ENCODE data around the gene GRK6. TPM values are rescaled to one million over a fixed set of nuclear protein-coding genes. Genes with fewer than 3 reads are reported as not detected.
"Not testable (repeated sequence)": the region's sequence is repeated elsewhere in the genome, so short reads cannot be mapped to it uniquely, and the experiment has no call there.

Gene GRK6
- polyA plus RNA-seq, 1 experiment, result 37.7 TPM

DNA sequence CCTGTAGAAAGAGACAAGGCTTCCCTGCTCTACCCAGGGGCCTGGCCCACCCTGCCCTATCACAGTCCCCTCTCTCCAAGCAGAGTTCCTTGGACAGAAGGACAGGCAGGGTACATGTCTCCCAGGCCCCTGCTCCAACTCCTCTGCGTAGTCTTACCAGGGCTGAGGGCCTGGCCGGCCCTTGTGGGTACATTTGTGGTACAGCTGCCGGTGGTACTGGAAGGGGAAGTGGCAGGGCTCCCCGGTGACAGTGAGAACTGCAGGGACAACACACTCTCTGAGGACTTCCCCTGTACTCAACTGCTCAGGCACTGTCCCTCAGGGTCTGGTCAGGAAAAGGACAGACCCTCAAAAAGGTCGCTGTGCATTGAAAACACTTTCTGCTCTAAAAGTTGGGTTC lies 20.7 kb upstream of the GRK6 start:
- CTCF ChIA-PET, result interaction anchor here (1.7 to 10.0 kb wide), 7 partner anchors 11 to 293 kb away, joined by 7 to 352 read pairs (median 61); partner anchors contain the start of gene PRR7
- no peak for DNase-seq (ENCODE audit: low read depth)
- Histone ChIP-seq H3K4me3 (ENCODE audit: low read depth, low read length) (no peak overlapping the region), H3K27me3 (ENCODE audit: control insufficient read depth, insufficient read depth, low read length) (peaks cover 18% of the 10 kb centered on the region), H3K36me3 (ENCODE audit: control insufficient read depth, insufficient read depth, low read length) (no peaks in the 10 kb centered on the region)
- POLR2A ChIA-PET, result no interaction called here
- TF ChIP-seq, protein P1, sequence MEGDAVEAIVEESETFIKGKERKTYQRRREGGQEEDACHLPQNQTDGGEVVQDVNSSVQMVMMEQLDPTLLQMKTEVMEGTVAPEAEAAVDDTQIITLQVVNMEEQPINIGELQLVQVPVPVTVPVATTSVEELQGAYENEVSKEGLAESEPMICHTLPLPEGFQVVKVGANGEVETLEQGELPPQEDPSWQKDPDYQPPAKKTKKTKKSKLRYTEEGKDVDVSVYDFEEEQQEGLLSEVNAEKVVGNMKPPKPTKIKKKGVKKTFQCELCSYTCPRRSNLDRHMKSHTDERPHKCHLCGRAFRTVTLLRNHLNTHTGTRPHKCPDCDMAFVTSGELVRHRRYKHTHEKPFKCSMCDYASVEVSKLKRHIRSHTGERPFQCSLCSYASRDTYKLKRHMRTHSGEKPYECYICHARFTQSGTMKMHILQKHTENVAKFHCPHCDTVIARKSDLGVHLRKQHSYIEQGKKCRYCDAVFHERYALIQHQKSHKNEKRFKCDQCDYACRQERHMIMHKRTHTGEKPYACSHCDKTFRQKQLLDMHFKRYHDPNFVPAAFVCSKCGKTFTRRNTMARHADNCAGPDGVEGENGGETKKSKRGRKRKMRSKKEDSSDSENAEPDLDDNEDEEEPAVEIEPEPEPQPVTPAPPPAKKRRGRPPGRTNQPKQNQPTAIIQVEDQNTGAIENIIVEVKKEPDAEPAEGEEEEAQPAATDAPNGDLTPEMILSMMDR (IDR thresholded peaks at IDR 0.05; ENCODE audit: insufficient read depth, low read depth, low read length), result no peak

DNA sequence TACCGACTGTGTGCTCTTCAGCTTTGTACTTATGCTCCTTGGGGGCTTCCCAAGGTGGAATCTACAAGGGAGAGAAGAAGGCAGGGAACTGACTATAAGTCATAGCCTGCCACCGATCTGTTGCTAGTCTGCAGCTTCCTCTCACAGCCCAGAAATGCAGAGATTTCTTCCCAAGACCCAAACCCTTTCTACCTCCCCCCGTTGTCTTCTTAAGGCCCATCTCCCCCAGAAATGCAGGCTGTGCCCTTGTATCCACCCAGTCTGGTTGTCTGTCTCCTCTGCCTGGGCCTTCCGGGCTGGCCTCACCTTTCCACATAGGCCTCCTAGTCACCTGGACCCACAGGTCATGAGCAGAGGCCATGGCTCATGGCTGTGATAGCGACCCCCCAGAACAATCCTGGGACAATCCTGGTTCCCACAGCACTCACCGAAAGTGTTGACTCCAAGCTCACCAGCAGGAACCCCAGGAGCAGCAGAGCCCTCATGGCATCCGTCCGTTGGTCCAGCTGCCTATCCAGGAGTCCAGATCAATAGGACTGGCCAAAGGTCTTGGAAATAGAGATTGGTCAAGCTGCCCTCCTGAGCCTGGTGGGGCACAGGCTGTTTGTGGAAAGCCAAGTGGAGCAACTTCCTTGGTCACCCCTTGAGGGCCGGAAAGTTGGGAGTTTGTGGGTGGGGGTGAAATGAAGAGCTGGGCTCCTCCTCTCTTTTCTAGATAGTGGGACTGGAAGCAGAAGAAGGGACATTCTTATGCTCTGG lies 17.3 kb upstream of the GRK6 start, which contains the start of gene F12:
Gene F12 (minus strand): TSS at position 522 of the 759 bp plus-strand sequence. CDS start 37 bp downstream, at position 485.
- TF ChIP-seq, protein P1 (IDR thresholded peaks at IDR 0.05; ENCODE audit: insufficient read depth, low read depth, low read length), result no peak
- H3K36me3 ChIP-seq (ENCODE audit: control insufficient read depth, insufficient read depth, low read length), result no peaks in the 10 kb centered on the region
- no peak within 1 kb of the TSS for H3K4me3 ChIP-seq (ENCODE audit: low read depth, low read length)
- no peak for DNase-seq (ENCODE audit: low read depth)
- POLR2A ChIA-PET, result no interaction called here
- peaks cover 9% of the 10 kb centered on the region for H3K27me3 ChIP-seq (ENCODE audit: control insufficient read depth, insufficient read depth, low read length)
- CTCF ChIA-PET, result interaction anchor here (0.7 to 10.0 kb wide), 3 partner anchors 9 to 43 kb away, joined by 3 to 352 read pairs (median 187); partner anchors contain the start of gene PRR7

DNA sequence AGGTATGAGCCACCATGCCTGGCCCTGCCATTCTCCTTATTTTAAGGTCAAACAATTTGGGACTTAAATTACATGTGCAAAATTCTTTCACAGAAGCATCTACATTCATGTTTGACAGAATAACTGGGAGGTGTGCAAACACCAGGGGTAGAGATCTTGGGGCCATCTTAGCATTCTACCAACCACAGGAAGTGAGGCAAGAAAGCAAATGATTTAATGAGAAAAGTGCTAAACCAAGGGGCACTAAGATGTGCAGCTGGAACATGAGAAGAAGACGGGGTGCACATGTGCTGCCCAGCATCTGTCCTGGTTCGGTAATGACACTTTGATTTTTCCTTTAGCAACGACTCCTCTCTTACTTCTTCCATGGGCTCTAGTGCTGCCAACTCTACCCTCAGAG lies 15.9 kb upstream of the GRK6 start:
- Histone ChIP-seq H3K36me3 (ENCODE audit: control insufficient read depth, insufficient read depth, low read length) (no peaks in the 10 kb centered on the region), H3K27me3 (ENCODE audit: control insufficient read depth, insufficient read depth, low read length) (peaks cover 10% of the 10 kb centered on the region), H3K4me3 (ENCODE audit: low read depth, low read length) (no peak overlapping the region)
- CTCF ChIA-PET, result no interaction called here
- TF ChIP-seq, protein P1 (IDR thresholded peaks at IDR 0.05; ENCODE audit: insufficient read depth, low read depth, low read length), result no peak
- no peak for DNase-seq (ENCODE audit: low read depth)
- POLR2A ChIA-PET, result no interaction called here

DNA sequence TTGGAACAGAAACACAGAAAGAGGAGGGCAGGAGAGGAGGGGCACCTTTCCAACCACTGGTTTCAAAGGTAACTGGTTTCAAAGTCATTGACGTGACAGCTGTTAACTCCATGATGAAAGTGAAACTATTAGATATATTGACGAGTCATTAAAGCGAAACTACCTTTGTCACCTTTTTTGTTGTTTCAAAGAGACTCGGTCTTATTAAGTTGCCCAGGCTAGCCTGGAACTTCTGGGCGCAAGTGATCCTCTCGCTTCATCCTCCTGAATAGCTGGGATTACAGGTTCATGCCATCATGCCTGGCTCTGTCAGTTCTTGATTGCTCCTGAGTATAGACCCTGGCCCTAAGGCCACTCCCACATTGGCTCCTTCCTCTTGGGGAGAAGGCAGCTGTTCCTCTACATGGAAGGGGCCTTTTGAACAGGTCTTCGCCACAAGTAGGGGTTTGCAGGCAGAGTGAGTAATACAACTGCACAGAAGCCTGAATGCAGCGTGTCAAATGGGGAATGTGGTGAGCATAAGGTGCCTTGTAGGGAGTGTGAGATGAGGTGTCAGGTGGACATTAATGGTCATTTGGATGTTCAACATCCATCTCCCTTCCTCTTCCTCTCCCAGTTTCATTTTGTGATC lies 13.8 kb upstream of the GRK6 start:
- H3K36me3 ChIP-seq (ENCODE audit: control insufficient read depth, insufficient read depth, low read length), result no peaks in the 10 kb centered on the region
- ChIA-PET CTCF (interaction anchor here (2.2 to 8.7 kb wide), 2 partner anchors 9 to 41 kb away, joined by 9 to 89 read pairs; no protein-coding TSS in a partner anchor), POLR2A (no interaction called here)
- peaks cover 9% of the 10 kb centered on the region for H3K27me3 ChIP-seq (ENCODE audit: control insufficient read depth, insufficient read depth, low read length)
- no peak for DNase-seq (ENCODE audit: low read depth)
- TF ChIP-seq, protein P1 (IDR thresholded peaks at IDR 0.05; ENCODE audit: insufficient read depth, low read depth, low read length), result no peak
- no peak overlapping the region for H3K4me3 ChIP-seq (ENCODE audit: low read depth, low read length)

DNA sequence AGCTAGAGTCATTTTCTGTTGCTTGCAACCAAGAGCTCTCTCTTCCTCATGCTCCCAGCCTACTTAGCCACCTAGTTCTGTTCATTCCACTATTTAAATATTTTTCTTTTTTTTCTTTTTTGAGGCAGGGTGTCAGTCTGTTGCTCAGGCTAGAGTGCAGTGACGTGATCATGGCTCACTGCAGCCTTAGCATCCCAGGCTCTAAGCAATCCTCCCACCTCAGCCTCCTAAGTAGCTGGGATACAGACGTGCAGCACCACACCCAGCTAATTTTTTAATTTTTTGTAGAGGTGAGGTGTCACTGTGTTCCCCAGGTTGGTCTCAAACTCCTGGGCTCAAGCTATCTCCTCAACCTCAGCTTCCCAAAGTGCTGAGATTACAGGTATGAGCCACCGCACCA lies 12.0 kb upstream of the GRK6 start:
- Histone ChIP-seq H3K27me3 (ENCODE audit: control insufficient read depth, insufficient read depth, low read length) (peaks cover 7% of the 10 kb centered on the region), H3K4me3 (ENCODE audit: low read depth, low read length) (no peak overlapping the region), H3K36me3 (ENCODE audit: control insufficient read depth, insufficient read depth, low read length) (no peaks in the 10 kb centered on the region)
- no peak for DNase-seq (ENCODE audit: low read depth)
- CTCF ChIA-PET, result interaction anchor here (1.1 to 8.7 kb wide), 5 partner anchors 9 to 39 kb away, joined by 3 to 89 read pairs (median 5); no protein-coding TSS in a partner anchor
- POLR2A ChIA-PET, result no interaction called here
- TF ChIP-seq, protein P1 (IDR thresholded peaks at IDR 0.05; ENCODE audit: insufficient read depth, low read depth, low read length), result no peak

DNA sequence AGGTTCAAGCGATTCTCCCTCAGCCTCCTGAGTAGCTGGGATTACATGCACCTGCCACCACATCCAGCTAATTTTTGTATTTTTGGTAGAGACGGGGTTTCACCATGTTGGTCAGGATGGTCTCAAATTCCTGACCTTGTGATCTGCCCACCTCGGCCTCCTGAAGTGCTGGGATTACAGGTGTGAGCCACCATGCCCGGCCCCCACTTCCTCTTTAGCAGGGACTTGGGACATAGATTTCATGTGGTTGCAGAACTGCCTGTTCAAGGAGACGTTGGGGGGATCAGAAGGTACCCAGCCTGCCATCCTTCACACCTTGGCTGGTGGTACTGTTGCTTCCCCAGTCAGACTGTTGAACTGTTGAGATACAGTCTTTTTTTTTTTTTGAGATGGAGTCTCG lies 9.4 kb upstream of the GRK6 start:
- CTCF ChIA-PET, result interaction anchor here (1.2 to 8.7 kb wide), 3 partner anchors 13 to 28 kb away, joined by 3 to 89 read pairs (median 4); no protein-coding TSS in a partner anchor

More for the DNA sequence above, 9.4 kb upstream of the GRK6 start:
- H3K4me3 ChIP-seq (ENCODE audit: low read depth, low read length); H3K27me3 ChIP-seq (ENCODE audit: control insufficient read depth, insufficient read depth, low read length); H3K36me3 ChIP-seq (ENCODE audit: control insufficient read depth, insufficient read depth, low read length); POLR2A ChIA-PET; DNase-seq (ENCODE audit: low read depth): not testable (repeated sequence)

Data from BJ (cell line).